AG10803 (cell line): ENCODE measurements around the gene LRRC38.
A peak's percentile ranks its signal among the peaks of the same experiment; 100 is the strongest.

Source experiments
- DNase-seq: peaks from one replicate; pipeline ENCODE4 v3.0.0; 2010; ENCODE audit warnings: low read depth
- H3K4me3 ChIP-seq: 2 replicates; pipeline ENCODE4 v1.5.1; 2011; ENCODE audit warnings: mild to moderate bottlenecking, low read length, control low read depth
- CTCF ChIP-seq: conservative IDR thresholded peaks from 2 replicates; pipeline ENCODE4 v1.5.1; 2011; ENCODE audit warnings: mild to moderate bottlenecking, low read length, control low read depth, inconsistent platforms

LRRC38 gene

GRCh38 chr1:13549021-13549420, 35.2 kb upstream of the LRRC38 start:
- DNase-seq = no peak
- no peak overlapping the region for H3K4me3 ChIP-seq
- TF ChIP-seq CTCF = no peak

GRCh38 chr1:13548281-13548680, 34.5 kb upstream of the LRRC38 start:
- DNase-seq = no peak
- H3K4me3 ChIP-seq = no peak overlapping the region
- TF ChIP-seq CTCF = no peak

- no peak for TF ChIP-seq CTCF
- DNase-seq = no peak
- no peak overlapping the region for H3K4me3 ChIP-seq
These were observed 33.0 kb upstream of the LRRC38 start for GRCh38 chr1:13546791-13547190.

- no peak for TF ChIP-seq CTCF
- no peak for DNase-seq
- no peak overlapping the region for H3K4me3 ChIP-seq
These were observed 30.4 kb upstream of the LRRC38 start for GRCh38 chr1:13544221-13544556.

- peak; percentile 43 for DNase-seq
- H3K4me3 ChIP-seq = no peak overlapping the region
- peak; percentile 74 for TF ChIP-seq CTCF
These were observed 29.8 kb upstream of the LRRC38 start for GRCh38 chr1:13543451-13544220.

GRCh38 chr1:13541435-13542215, 27.8 kb upstream of the LRRC38 start:
- H3K4me3 ChIP-seq = no peak overlapping the region
- DNase-seq = no peak
- no peak for TF ChIP-seq CTCF

GRCh38 chr1:13540866-13541265, 27.1 kb upstream of the LRRC38 start:
- no peak for TF ChIP-seq CTCF
- no peak for DNase-seq
- no peak overlapping the region for H3K4me3 ChIP-seq
